Tibial nerve (tissue), 3 donors: ENCODE data around the gene ZFC3H1.

Source experiments
- POLR2A ChIP-seq, 2 donors: fragments of 450-650 bp; IDR thresholded peaks; one replicate each; pipeline ENCODE4 v1.6.1; 2017; ENCODE audit warnings: antibody characterized with exemption in 2 of 2, mild to moderate bottlenecking in 2 of 2, moderate library complexity in 2 of 2
- TF ChIP-seq, protein P1 (sequence below), 5 experiments: fragments of 200-600 bp in 3 of 5; fragments of 450-650 bp in 2 of 5; sonication (generic) in 3 of 5; IDR thresholded peaks; one replicate each; pipeline ENCODE4 v1.5.1; 2016 to 2019; ENCODE audit warnings: antibody characterized with exemption in 5 of 5, mild to moderate bottlenecking in 3 of 5, moderate library complexity in 2 of 5

DNA sequence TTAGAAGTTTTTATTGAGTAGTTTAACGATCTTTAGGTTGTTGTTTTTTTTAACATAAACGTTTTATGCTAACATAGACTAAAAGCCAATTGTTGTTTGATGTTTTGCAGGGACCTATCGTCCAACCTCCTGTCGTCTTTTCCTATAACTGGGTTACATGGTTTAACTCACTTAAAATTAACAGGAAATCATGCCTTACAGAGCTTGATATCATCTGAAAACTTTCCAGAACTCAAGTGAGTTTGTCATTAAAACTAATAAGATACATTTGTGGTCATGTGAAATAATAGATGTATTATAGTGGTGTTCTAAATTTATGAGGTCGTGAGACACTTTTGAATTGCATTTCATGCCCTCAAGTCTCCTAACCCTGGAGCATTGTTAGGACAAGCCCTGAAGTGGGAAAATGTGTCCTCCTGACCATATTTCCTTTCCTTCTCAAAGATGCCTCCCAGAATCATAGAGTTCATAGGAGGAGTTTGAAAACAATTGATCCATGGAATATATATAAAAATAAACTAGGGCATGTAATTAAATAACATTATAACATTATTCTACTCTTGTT, 84.9 kb downstream of the ZFC3H1 start:
- TF ChIP-seq, protein P1, sequence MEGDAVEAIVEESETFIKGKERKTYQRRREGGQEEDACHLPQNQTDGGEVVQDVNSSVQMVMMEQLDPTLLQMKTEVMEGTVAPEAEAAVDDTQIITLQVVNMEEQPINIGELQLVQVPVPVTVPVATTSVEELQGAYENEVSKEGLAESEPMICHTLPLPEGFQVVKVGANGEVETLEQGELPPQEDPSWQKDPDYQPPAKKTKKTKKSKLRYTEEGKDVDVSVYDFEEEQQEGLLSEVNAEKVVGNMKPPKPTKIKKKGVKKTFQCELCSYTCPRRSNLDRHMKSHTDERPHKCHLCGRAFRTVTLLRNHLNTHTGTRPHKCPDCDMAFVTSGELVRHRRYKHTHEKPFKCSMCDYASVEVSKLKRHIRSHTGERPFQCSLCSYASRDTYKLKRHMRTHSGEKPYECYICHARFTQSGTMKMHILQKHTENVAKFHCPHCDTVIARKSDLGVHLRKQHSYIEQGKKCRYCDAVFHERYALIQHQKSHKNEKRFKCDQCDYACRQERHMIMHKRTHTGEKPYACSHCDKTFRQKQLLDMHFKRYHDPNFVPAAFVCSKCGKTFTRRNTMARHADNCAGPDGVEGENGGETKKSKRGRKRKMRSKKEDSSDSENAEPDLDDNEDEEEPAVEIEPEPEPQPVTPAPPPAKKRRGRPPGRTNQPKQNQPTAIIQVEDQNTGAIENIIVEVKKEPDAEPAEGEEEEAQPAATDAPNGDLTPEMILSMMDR (IDR thresholded peaks at IDR 0.05) = no peak
- no peak for TF ChIP-seq POLR2A (IDR thresholded peaks at IDR 0.05)
